ENCODE data around the gene CAMK1D. TPM values are rescaled to one million over a fixed set of nuclear protein-coding genes. Genes with fewer than 3 reads are reported as not detected.

CAMK1D gene
- total RNA-seq, 2 donors from 2014 or later = 4.5 to 7.8 TPM

- Histone ChIP-seq H3K27ac (ENCODE audit: low read depth, low read length) (no peak overlapping the region), H3K9ac (ENCODE audit: extremely low read depth, low read length, poor library complexity, severe bottlenecking) (no peak overlapping the region), H3K27me3 (ENCODE audit: control insufficient read depth, insufficient read depth, low read length, poor library complexity, severe bottlenecking) (no peaks in the 10 kb centered on the region), H3K36me3 (ENCODE audit: control insufficient read depth, insufficient read depth, low read length) (no peaks in the 10 kb centered on the region), H3K9me3 (ENCODE audit: control insufficient read depth, low read length) (peaks cover 14% of the 10 kb centered on the region), H3K4me3 (ENCODE audit: low read length) (no peak overlapping the region), H3K4me1 (ENCODE audit: control insufficient read depth, insufficient read depth, low read length) (no peaks in the 10 kb centered on the region)
- Mint-ChIP-seq H3K36me3 (ENCODE audit: low read depth) (peaks cover 4% of the 10 kb centered on the region), H3K27me3 (ENCODE audit: insufficient read depth) (peaks cover 4% of the 10 kb centered on the region), H3K4me3 (no peak overlapping the region), H3K4me1 (peaks cover 4% of the 10 kb centered on the region), H3K27ac (no peak overlapping the region), H3K9me3 (peaks cover 34% of the 10 kb centered on the region)
- 90 to 95% methylated on average over 4 to 7 of the region's 7 CpGs for WGBS, 2 experiments (ENCODE audit: insufficient coverage in 1 of 2, insufficient read length in 1 of 2)
- TF ChIP-seq, protein P1, sequence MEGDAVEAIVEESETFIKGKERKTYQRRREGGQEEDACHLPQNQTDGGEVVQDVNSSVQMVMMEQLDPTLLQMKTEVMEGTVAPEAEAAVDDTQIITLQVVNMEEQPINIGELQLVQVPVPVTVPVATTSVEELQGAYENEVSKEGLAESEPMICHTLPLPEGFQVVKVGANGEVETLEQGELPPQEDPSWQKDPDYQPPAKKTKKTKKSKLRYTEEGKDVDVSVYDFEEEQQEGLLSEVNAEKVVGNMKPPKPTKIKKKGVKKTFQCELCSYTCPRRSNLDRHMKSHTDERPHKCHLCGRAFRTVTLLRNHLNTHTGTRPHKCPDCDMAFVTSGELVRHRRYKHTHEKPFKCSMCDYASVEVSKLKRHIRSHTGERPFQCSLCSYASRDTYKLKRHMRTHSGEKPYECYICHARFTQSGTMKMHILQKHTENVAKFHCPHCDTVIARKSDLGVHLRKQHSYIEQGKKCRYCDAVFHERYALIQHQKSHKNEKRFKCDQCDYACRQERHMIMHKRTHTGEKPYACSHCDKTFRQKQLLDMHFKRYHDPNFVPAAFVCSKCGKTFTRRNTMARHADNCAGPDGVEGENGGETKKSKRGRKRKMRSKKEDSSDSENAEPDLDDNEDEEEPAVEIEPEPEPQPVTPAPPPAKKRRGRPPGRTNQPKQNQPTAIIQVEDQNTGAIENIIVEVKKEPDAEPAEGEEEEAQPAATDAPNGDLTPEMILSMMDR (conservative IDR thresholded peaks at IDR 0.05) = no peak
- no peak for DNase-seq
Observed at GRCh38 chr10:12577610-12578009, 228.3 kb downstream of the CAMK1D start.

DNA sequence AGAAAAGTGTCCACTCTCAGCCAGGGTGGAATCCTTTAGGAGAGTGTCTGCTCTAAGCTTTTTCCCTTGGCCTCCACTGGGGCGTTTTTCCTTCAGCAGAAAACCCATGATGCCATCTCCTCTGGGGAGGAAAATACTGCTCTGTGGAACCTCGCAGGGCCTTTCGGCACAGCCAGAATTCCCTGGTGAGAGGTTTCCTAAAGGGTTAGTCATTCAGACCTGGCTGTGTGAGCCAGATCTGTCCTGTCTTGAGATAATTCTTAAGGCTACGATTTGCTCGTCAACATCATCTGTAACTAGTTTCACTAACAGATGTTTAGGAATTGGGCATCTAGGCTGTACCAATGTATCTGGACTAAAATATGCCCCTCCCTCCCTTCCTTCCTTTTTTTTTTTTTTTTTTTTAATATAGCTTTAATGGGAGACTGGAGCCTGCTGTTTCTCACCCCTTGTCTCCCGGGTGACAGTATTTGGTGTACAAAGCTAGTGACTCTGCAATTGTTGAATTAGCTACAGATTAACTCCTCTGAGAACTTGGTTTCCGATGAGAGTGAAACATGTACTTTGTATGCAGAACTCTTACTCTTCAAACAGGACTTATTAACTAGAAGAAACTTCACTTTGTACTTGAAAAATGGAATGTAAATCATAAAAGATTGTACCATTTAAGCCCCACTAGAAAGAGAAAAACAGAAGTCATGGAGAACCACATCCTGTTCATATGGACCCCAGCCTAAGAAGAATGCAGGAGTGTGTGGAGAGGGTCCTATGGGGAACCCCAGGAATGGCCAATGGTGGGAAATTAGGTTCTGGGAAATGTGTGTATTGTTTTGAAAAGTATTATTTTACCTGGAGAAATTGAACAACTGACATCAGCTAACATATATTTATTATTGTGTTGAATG is 230.9 kb downstream of the CAMK1D start:
- Histone ChIP-seq H3K9me3 (ENCODE audit: control insufficient read depth, low read length) (peaks cover 14% of the 10 kb centered on the region), H3K27ac (ENCODE audit: low read depth, low read length) (no peak overlapping the region), H3K36me3 (ENCODE audit: control insufficient read depth, insufficient read depth, low read length) (no peaks in the 10 kb centered on the region), H3K27me3 (ENCODE audit: control insufficient read depth, insufficient read depth, low read length, poor library complexity, severe bottlenecking) (no peaks in the 10 kb centered on the region), H3K9ac (ENCODE audit: extremely low read depth, low read length, poor library complexity, severe bottlenecking) (no peak overlapping the region), H3K4me3 (ENCODE audit: low read length) (no peak overlapping the region), H3K4me1 (ENCODE audit: control insufficient read depth, insufficient read depth, low read length) (no peaks in the 10 kb centered on the region)
- TF ChIP-seq, protein P1 (conservative IDR thresholded peaks at IDR 0.05) = no peak
- H3K9me3 Mint-ChIP-seq = peaks cover 29% of the 10 kb centered on the region
- peaks cover 4% of the 10 kb centered on the region for H3K36me3 Mint-ChIP-seq (ENCODE audit: low read depth)
- H3K27me3 Mint-ChIP-seq (ENCODE audit: insufficient read depth) = no peaks in the 10 kb centered on the region
- peaks cover 4% of the 10 kb centered on the region for H3K4me1 Mint-ChIP-seq
- no peak overlapping the region for H3K27ac Mint-ChIP-seq
- no peak for DNase-seq
- H3K4me3 Mint-ChIP-seq = no peak overlapping the region
- WGBS, 2 experiments (ENCODE audit: insufficient coverage in 1 of 2, insufficient read length in 1 of 2) = 83 to 85% methylated on average over 4 to 7 of the region's 7 CpGs

- Histone ChIP-seq H3K4me3 (ENCODE audit: low read length) (no peak overlapping the region), H3K27ac (ENCODE audit: low read depth, low read length) (no peak overlapping the region), H3K36me3 (ENCODE audit: control insufficient read depth, insufficient read depth, low read length) (no peaks in the 10 kb centered on the region), H3K9me3 (ENCODE audit: control insufficient read depth, low read length) (no peaks in the 10 kb centered on the region), H3K4me1 (ENCODE audit: control insufficient read depth, insufficient read depth, low read length) (peaks cover 3% of the 10 kb centered on the region), H3K9ac (ENCODE audit: extremely low read depth, low read length, poor library complexity, severe bottlenecking) (no peak overlapping the region), H3K27me3 (ENCODE audit: control insufficient read depth, insufficient read depth, low read length, poor library complexity, severe bottlenecking) (no peaks in the 10 kb centered on the region)
- no peak for DNase-seq
- Mint-ChIP-seq H3K4me3 (no peak overlapping the region), H3K4me1 (peaks cover 17% of the 10 kb centered on the region), H3K36me3 (ENCODE audit: low read depth) (no peaks in the 10 kb centered on the region), H3K27ac (no peak overlapping the region), H3K9me3 (peaks cover 6% of the 10 kb centered on the region), H3K27me3 (ENCODE audit: insufficient read depth) (no peaks in the 10 kb centered on the region)
- WGBS, 2 experiments (ENCODE audit: insufficient coverage in 1 of 2, insufficient read length in 1 of 2) = 96 to 98% methylated on average over 5 of the region's 5 CpGs
- TF ChIP-seq, protein P1 (conservative IDR thresholded peaks at IDR 0.05) = no peak
Observed at GRCh38 chr10:12583891-12584595, 234.7 kb downstream of the CAMK1D start.

Measured in endodermal cell (in vitro differentiated cells).